IMR-90 (cell line): Measurements from ENCODE around the gene NPDC1. TPM values are rescaled to one million over a fixed set of nuclear protein-coding genes. Genes with fewer than 3 reads are reported as not detected.

Experiments used
- ATAC-seq: fragments of 200-7000 bp; cut with Tn5 transposase; 2 replicates; pipeline ENCODE4 v1.9.1; 2020; ENCODE audit warnings: low read depth, mild to moderate bottlenecking, moderate library complexity
- BruUV-seq: library from RNA; stranded (reverse); fragments of 400-500 nt; replicated peaks from 2 replicates; lab custom pipeline; 2021; lab: Mats Ljungman, UMichigan
- CTCF ChIA-PET: fragments of 300-600 bp; formaldehyde crosslinking; extraction: SDS; loops from one replicate; lab custom pipeline; 2021; ENCODE audit warnings: antibody characterized with exemption; lab: Yijun Ruan, JAX
- POLR2A ChIA-PET: fragments of 300-600 bp; sonication (Branson Sonifier 250); formaldehyde crosslinking; loops from one replicate; lab custom pipeline; 2022; ENCODE audit warnings: antibody characterized with exemption; ENCODE audit not compliant: unreplicated experiment; lab: Charles Lee
- DNase-seq: peaks from one replicate; pipeline ENCODE4 v3.0.0; 2013
- H2AFZ ChIP-seq: replicated peaks from 2 replicates; pipeline ENCODE3; 2013; ENCODE audit warnings: low read length, mild to moderate bottlenecking; ENCODE audit not compliant: poor library complexity
- H2AK5ac ChIP-seq: 2 replicates; pipeline ENCODE4 v1.6.1; 2013; ENCODE audit warnings: low read depth, low read length, inconsistent platforms
- H2AK9ac ChIP-seq: replicated peaks from 2 replicates; pipeline ENCODE3; 2013; ENCODE audit warnings: mild to moderate bottlenecking, low read depth, low read length, moderate library complexity; ENCODE audit not compliant: poor library complexity
- H2BK120ac ChIP-seq: 2 replicates; pipeline ENCODE4 v1.6.1; 2013; ENCODE audit warnings: low read depth, low read length, inconsistent platforms
- H2BK15ac ChIP-seq: 3 replicates; pipeline ENCODE4 v1.6.1; 2013; ENCODE audit warnings: low read depth, low read length, inconsistent platforms
- H2BK20ac ChIP-seq: 2 replicates; pipeline ENCODE4 v1.6.1; 2013; ENCODE audit warnings: low read depth, mild to moderate bottlenecking, inconsistent platforms, low read length, moderate library complexity
- H2BK5ac ChIP-seq: 2 replicates; pipeline ENCODE4 v1.6.1; 2013; ENCODE audit warnings: mild to moderate bottlenecking, low read depth, low read length, inconsistent platforms; ENCODE audit not compliant: poor library complexity, severe bottlenecking
- H3K14ac ChIP-seq: replicated peaks from 2 replicates; pipeline ENCODE4 v1.6.1; 2013; ENCODE audit warnings: low read depth, low read length, inconsistent platforms
- H3K18ac ChIP-seq: 2 replicates; pipeline ENCODE4 v1.6.1; 2013; ENCODE audit warnings: low read depth, low read length, control low read depth
- H3K23ac ChIP-seq: 2 replicates; pipeline ENCODE4 v1.6.1; 2013; ENCODE audit warnings: low read depth, low read length, inconsistent platforms
- H3K27ac ChIP-seq: 2 replicates; pipeline ENCODE4 v1.5.1; 2013; ENCODE audit warnings: mild to moderate bottlenecking, control low read depth, low read length; ENCODE audit not compliant: insufficient read depth
- H3K27me3 ChIP-seq: 2 replicates; pipeline ENCODE4 v1.6.1; 2013; ENCODE audit warnings: low read length; ENCODE audit not compliant: control insufficient read depth, insufficient read depth
- H3K36me3 ChIP-seq: 2 replicates; pipeline ENCODE4 v1.6.1; 2013; ENCODE audit warnings: low read length, mixed read lengths; ENCODE audit not compliant: control insufficient read depth, insufficient read depth
- H3K4ac ChIP-seq: 2 replicates; pipeline ENCODE4 v1.6.1; 2013; ENCODE audit warnings: low read depth, low read length, inconsistent platforms
- H3K4me1 ChIP-seq: 2 replicates; pipeline ENCODE4 v1.6.1; 2013; ENCODE audit warnings: low read length, mixed read lengths; ENCODE audit not compliant: control insufficient read depth, insufficient read depth
- H3K4me2 ChIP-seq: 2 replicates; pipeline ENCODE4 v1.6.1; 2013; ENCODE audit warnings: low read depth, mild to moderate bottlenecking, control low read depth, low read length, moderate library complexity
- H3K4me3 ChIP-seq: 2 replicates; pipeline ENCODE4 v1.5.1; 2013; ENCODE audit warnings: low read depth, mild to moderate bottlenecking, control low read depth, low read length, moderate library complexity; ENCODE audit not compliant: insufficient read depth
- H3K56ac ChIP-seq: 2 replicates; pipeline ENCODE4 v1.6.1; 2013; ENCODE audit warnings: low read length, inconsistent platforms; ENCODE audit not compliant: insufficient read depth; ENCODE audit errors: extremely low read depth
- H3K79me1 ChIP-seq, 2 experiments: 2 replicates each; pipeline ENCODE4 v1.6.1; 2013; ENCODE audit warnings: low read length in 2 of 2, inconsistent platforms in 1 of 2, low read depth in 1 of 2
- H3K9ac ChIP-seq: 2 replicates; pipeline ENCODE4 v1.6.1; 2013; ENCODE audit warnings: low read depth, low read length, control low read depth
- H3K9me1 ChIP-seq: 2 replicates; pipeline ENCODE4 v1.6.1; 2013; ENCODE audit warnings: low read length, inconsistent platforms; ENCODE audit not compliant: insufficient read depth
- H3K9me3 ChIP-seq: 2 replicates; pipeline ENCODE4 v1.6.1; 2013; ENCODE audit warnings: low read length; ENCODE audit not compliant: control insufficient read depth, insufficient read depth
- H4K20me1 ChIP-seq: 2 replicates; pipeline ENCODE4 v1.6.1; 2013; ENCODE audit warnings: low read length, inconsistent platforms; ENCODE audit not compliant: insufficient read depth
- H4K5ac ChIP-seq: 2 replicates; pipeline ENCODE4 v1.6.1; 2013; ENCODE audit warnings: mild to moderate bottlenecking, low read depth, low read length, control low read depth
- H4K8ac ChIP-seq, 2 experiments: 2 replicates each; pipeline ENCODE4 v1.6.1; 2013; ENCODE audit warnings: low read depth in 2 of 2, low read length in 2 of 2, control low read depth in 1 of 2, inconsistent platforms in 1 of 2
- H4K91ac ChIP-seq: 2 replicates; pipeline ENCODE4 v1.6.1; 2013; ENCODE audit warnings: low read depth, low read length, inconsistent platforms; ENCODE audit not compliant: insufficient read depth
- FOS ChIP-seq: fragments of 150-350 bp; IDR thresholded peaks from 2 replicates; pipeline ENCODE4 v1.6.1; 2016; ENCODE audit warnings: low read depth, low read length
- MXI1 ChIP-seq: IDR thresholded peaks from 2 replicates; pipeline ENCODE4 v1.6.1; 2012; ENCODE audit warnings: low read depth, mild to moderate bottlenecking, low read length, moderate library complexity, borderline replicate concordance
- NFE2L2 ChIP-seq: fragments of 150-350 bp; IDR thresholded peaks from 2 replicates; pipeline ENCODE4 v1.6.1; 2016; ENCODE audit warnings: low read depth, mild to moderate bottlenecking, low read length
- POLR2A ChIP-seq: IDR thresholded peaks from 2 replicates; pipeline ENCODE4 v1.6.1; 2012; ENCODE audit warnings: mild to moderate bottlenecking, low read depth, low read length
- RAD21 ChIP-seq: IDR thresholded peaks from 2 replicates; pipeline ENCODE4 v1.6.1; 2012; ENCODE audit warnings: low read length, improper control_type of control experiment
- WGBS, 2 experiments: methylation state at CpG; one replicate each; pipeline versions ENCODE4 v1.1.5 to v1.1.7; 2013; ENCODE audit warnings: missing lambda C conversion rate in 2 of 2; ENCODE audit not compliant: insufficient read length in 1 of 2; ENCODE audit errors: extremely low coverage in 2 of 2; 5-methylcytosine and 5-hydroxymethylcytosine counted together
- dilution Hi-C: fragments of 300-500 bp; cut with HindIII; formaldehyde crosslinking; loops from one replicate; pipeline ENCODE4 v1.14.3; 2018; ENCODE audit warnings: low sequenced_read_pairs; ENCODE audit not compliant: unreplicated experiment
- in situ Hi-C: fragments of 300-500 bp; cut with MboI; formaldehyde crosslinking; loops from 3 replicates; pipeline ENCODE4 v1.14.3; 2019; ENCODE audit warnings: low sequenced_read_pairs, inconsistent platforms, mixed read lengths
- intact Hi-C: fragments of 100-400 bp; cut with micrococcal nuclease; formaldehyde crosslinking; loops from 2 replicates; pipeline ENCODE4 v1.10.0; 2022
- polyA plus RNA-seq, 3 experiments: library from polyadenylated mRNA; depleted of rRNA; stranded (reverse); fragments of >200 nt; gene quantifications; 2 replicates each; pipeline ENCODE4 v1.2.3, GENCODE V29; 2012; ENCODE audit warnings: low replicate concordance in 1 of 3
- total RNA-seq: library from RNA; depleted of rRNA; stranded (reverse); fragments of >200 nt; gene quantifications from 2 replicates; pipeline ENCODE4 v1.2.3, GENCODE V29; 2012

Gene NPDC1
- total and polyA plus RNA-seq, 2 of the 4 experiments (the other 2 are of a cell fraction): 2.7 to 58.1 TPM

DNA sequence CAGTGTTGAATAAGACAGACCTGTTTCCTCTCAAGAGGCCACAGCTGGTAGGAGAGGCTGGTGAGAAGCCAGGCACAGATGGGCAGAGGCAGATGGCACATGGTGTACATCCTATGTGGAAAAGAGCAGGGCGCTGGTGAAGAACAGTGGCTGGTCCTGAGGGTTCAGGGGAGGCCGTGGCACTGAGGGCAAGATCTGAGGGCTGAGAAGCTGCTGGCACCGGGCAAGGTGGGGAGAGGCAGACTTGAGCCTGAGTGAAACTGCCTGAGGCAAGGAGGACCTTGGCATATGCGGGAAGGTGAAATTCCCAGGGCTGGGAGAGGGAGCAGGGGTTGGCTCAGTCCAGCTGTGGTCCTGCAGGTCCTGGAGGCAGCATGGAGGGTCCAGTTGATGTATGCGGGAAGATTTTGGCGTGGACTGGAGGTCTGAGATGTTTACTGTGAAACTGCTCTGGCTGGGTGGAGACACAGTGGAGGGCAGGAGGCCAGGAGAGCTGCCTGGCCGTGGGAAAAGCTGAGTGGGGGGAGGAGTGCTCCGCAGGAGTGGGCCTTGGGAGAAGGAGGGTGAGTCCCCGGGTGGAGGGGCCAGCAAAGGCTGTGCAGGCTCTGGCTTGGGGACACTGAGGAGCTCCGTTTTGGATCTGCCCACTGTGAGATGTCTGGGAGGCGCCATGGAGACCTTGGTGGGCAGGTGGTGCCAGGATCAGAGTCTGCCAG, 43.4 kb upstream of the NPDC1 start:
- ATAC-seq (no peak), DNase-seq (no peak)
- no TSS peak for BruUV-seq
- Histone ChIP-seq H3K14ac (no peak overlapping the region), H4K5ac (no peak overlapping the region), H3K4me1 (peaks cover 3% of the 10 kb centered on the region), H3K9ac (no peak overlapping the region), H3K36me3 (peaks cover 13% of the 10 kb centered on the region; the same call in 1 of the 2 replicates), H3K4me2 (no peak overlapping the region), H3K9me3 (no peaks in the 10 kb centered on the region), H4K20me1 (no peaks in the 10 kb centered on the region), H2AK9ac (no peak overlapping the region), H2AK5ac (no peak overlapping the region), H3K4me3 (no peak overlapping the region), H3K23ac (no peak overlapping the region), H2BK20ac (no peak overlapping the region), H3K4ac (no peak overlapping the region), H3K27me3 (no peaks in the 10 kb centered on the region), H2BK5ac (no peak overlapping the region), H3K56ac (no peak overlapping the region), H3K18ac (no peak overlapping the region), H2BK120ac (no peak overlapping the region), H3K27ac (no peak overlapping the region), H2BK15ac (no peak overlapping the region), H3K79me1 (peaks cover 30 to 31% of the 10 kb centered on the region in 2 experiments), H4K8ac (no peak overlapping the region), H2AFZ (no peak overlapping the region), H3K9me1 (no peaks in the 10 kb centered on the region; the same call in 1 of the 2 replicates), H4K91ac (no peak overlapping the region)
- WGBS, 2 experiments: 72% methylated on average over 7 of the region's 11 CpGs; no CpG with 5 or more reads in 1 of the 2 experiments
- TF ChIP-seq NFE2L2 (no peak), RAD21 (no peak), MXI1 (no peak), FOS (no peak), POLR2A (no peak)
- ChIA-PET CTCF (no interaction called here), POLR2A (no interaction called here)
- intact Hi-C loops (no loop called here), in situ Hi-C loops (no loop called here), dilution Hi-C loops (no loop called here)
